ENCODE data around the gene ZNF683.

ZNF683 gene

GRCh38 chr1:26373281-26373680 is 731 bp upstream of the ZNF683 start:
- Histone ChIP-seq H3K9ac (ENCODE audit: low read depth, low read length) (no peak overlapping the region), H3K9me3 (ENCODE audit: insufficient read depth, low read length, severe bottlenecking) (no peaks in the 10 kb centered on the region), H3K79me2 (ENCODE audit: insufficient read depth, low read length) (no peaks in the 10 kb centered on the region), H3K4me1 (ENCODE audit: insufficient read depth, low read length) (peaks cover 18% of the 10 kb centered on the region), H3K4me2 (ENCODE audit: insufficient read depth, low read length) (no peak overlapping the region), H4K20me1 (ENCODE audit: insufficient read depth, low read length) (0 out of 2 replicates have a peak, but pooled peaks cover 2% of the 10 kb centered on the region), H3K27ac (ENCODE audit: low read length) (no peak overlapping the region), H2AFZ (ENCODE audit: low read depth, low read length) (no peak overlapping the region), H3K36me3 (ENCODE audit: insufficient read depth, low read length) (no peaks in the 10 kb centered on the region), H3K4me3 (ENCODE audit: low read depth in 1 of 2, low read length in 2 of 2) (no peak overlapping the region), H3K27me3 (ENCODE audit: insufficient read depth, low read length, poor library complexity) (no peaks in the 10 kb centered on the region)
- DNase-seq (peak; percentile 41), ATAC-seq (ENCODE audit: insufficient read depth, low read depth) (peak; percentile 55)
- TF ChIP-seq CTCF (IDR thresholded peaks at IDR 0.05; ENCODE audit: borderline replicate concordance, extremely low read depth, low read length, poor library complexity, severe bottlenecking) (no peak), EZH2 (IDR thresholded peaks at IDR 0.05; ENCODE audit: borderline replicate concordance, low read depth, low read length, severe bottlenecking) (no peak)

GRCh38 chr1:26372039-26372438 is 511 bp downstream of the ZNF683 start:
- Histone ChIP-seq H3K27ac (ENCODE audit: low read length) (no peak overlapping the region), H3K79me2 (ENCODE audit: insufficient read depth, low read length) (no peaks in the 10 kb centered on the region), H2AFZ (ENCODE audit: low read depth, low read length) (no peak overlapping the region), H3K27me3 (ENCODE audit: insufficient read depth, low read length, poor library complexity) (no peaks in the 10 kb centered on the region), H3K4me1 (ENCODE audit: insufficient read depth, low read length) (peaks cover 5% of the 10 kb centered on the region; the same call in 1 of the 2 replicates), H3K9me3 (ENCODE audit: insufficient read depth, low read length, severe bottlenecking) (no peaks in the 10 kb centered on the region), H4K20me1 (ENCODE audit: insufficient read depth, low read length) (no peaks in the 10 kb centered on the region), H3K36me3 (ENCODE audit: insufficient read depth, low read length) (no peaks in the 10 kb centered on the region), H3K4me2 (ENCODE audit: insufficient read depth, low read length) (no peak overlapping the region), H3K9ac (ENCODE audit: low read depth, low read length) (no peak overlapping the region), H3K4me3 (ENCODE audit: low read depth in 1 of 2, low read length in 2 of 2) (no peak overlapping the region)
- no peak for DNase-seq
- ATAC-seq (ENCODE audit: insufficient read depth, low read depth): no peak
- no peak for TF ChIP-seq EZH2 (IDR thresholded peaks at IDR 0.05; ENCODE audit: borderline replicate concordance, low read depth, low read length, severe bottlenecking)
- TF ChIP-seq CTCF (IDR thresholded peaks at IDR 0.05; ENCODE audit: borderline replicate concordance, extremely low read depth, low read length, poor library complexity, severe bottlenecking): no peak

GRCh38 chr1:26370591-26371382 is 1.8 kb downstream of the ZNF683 start:
- Histone ChIP-seq H3K27ac (ENCODE audit: low read length) (no peak overlapping the region), H4K20me1 (ENCODE audit: insufficient read depth, low read length) (no peaks in the 10 kb centered on the region), H3K36me3 (ENCODE audit: insufficient read depth, low read length) (no peaks in the 10 kb centered on the region), H3K4me3 (ENCODE audit: low read depth in 1 of 2, low read length in 2 of 2) (no peak overlapping the region), H3K79me2 (ENCODE audit: insufficient read depth, low read length) (no peaks in the 10 kb centered on the region), H3K4me2 (ENCODE audit: insufficient read depth, low read length) (no peak overlapping the region), H2AFZ (ENCODE audit: low read depth, low read length) (no peak overlapping the region), H3K27me3 (ENCODE audit: insufficient read depth, low read length, poor library complexity) (no peaks in the 10 kb centered on the region), H3K4me1 (ENCODE audit: insufficient read depth, low read length) (peaks cover 5% of the 10 kb centered on the region; the same call in 1 of the 2 replicates), H3K9ac (ENCODE audit: low read depth, low read length) (no peak overlapping the region), H3K9me3 (ENCODE audit: insufficient read depth, low read length, severe bottlenecking) (no peaks in the 10 kb centered on the region)
- peak; percentile 29 for DNase-seq
- ATAC-seq (ENCODE audit: insufficient read depth, low read depth): peak; percentile 59; the same call in 2 of the 3 replicates
- TF ChIP-seq EZH2 (IDR thresholded peaks at IDR 0.05; ENCODE audit: borderline replicate concordance, low read depth, low read length, severe bottlenecking) (no peak), CTCF (IDR thresholded peaks at IDR 0.05; ENCODE audit: borderline replicate concordance, extremely low read depth, low read length, poor library complexity, severe bottlenecking) (no peak)

Measured in DND-41 (cell line).